ENCODE measurements around the gene RBM15B. TPM values are rescaled to one million over a fixed set of nuclear protein-coding genes. Genes with fewer than 3 reads are reported as not detected.

Gene RBM15B
- total and polyA plus RNA-seq, 9 of the 15 experiments (the other 6 are each of a cell fraction or from before 2014, with no cell fraction given) = 1.8 to 21.0 (median 10.5) TPM

DNA sequence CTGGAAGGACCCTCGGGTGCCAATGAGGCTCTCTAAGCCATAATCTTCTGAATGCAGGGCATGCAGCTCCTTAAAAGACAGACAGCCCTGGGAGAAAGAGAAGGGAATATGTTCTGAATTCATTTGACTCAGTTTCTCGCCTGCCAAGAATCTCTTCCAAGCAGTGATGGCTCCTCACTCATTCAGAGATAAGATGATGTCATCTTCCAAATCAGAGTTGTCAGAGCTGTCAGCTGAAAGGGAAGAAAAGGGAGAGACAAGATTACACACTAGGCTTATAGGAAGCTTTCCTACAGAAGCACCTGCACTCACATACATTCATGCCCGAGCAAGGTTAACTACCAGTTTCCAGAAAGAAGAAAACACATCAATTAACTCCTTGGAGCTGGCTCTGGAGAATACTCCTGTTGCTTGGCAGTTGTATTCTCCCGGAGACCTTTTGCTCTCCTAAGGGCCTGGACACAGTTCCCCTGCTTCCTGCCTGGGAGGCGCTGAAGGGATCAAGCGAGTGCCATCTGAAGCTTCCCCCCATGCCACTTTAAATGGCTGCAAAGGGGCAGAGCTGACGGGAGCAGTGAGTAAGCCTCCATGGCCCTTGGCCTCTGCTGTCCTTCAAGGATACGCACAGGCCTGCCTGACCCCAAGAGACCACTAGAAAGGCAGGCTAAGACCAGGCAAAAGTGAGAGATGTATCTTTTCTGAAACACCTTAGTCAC, 7.7 kb downstream of the RBM15B start:
- no peak for FAIRE-seq
- in situ Hi-C loops (cut with MboI) = no loop called here
- intact Hi-C loops (cut with micrococcal nuclease) = no loop called here

DNA sequence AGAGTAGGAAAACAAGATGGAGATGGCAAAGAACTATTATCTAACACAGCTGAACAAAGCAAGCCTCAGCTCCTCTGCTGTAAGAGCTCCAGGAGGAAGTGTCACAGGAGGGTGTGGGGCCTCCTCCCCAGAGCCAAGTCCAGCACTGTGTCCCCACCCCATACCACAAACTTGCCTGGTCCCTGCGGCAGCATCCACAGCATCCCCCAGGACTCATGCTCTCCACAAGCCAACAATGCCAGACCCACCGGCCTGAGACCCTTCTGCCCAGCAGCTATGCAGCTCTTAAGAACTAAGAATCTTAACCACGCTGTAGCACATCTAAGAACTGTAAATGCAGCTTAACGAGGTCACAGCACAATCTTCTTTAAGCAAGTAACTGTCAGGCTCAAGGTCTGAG, 9.1 kb downstream of the RBM15B start:
- in situ Hi-C loops (cut with MboI) (no loop called here), intact Hi-C loops (cut with micrococcal nuclease) (no loop called here)
- peaks cover 5% of the 10 kb centered on the region; the same call in 1 of the 3 replicates for H3K79me2 ChIP-seq (ENCODE audit: control insufficient read depth, insufficient read depth, low read length)
- H3K36me3 ChIP-seq (ENCODE audit: control insufficient read depth, insufficient read depth, low read length) = peaks cover 85% of the 10 kb centered on the region; the same call in 2 of the 3 replicates
- H2AFZ ChIP-seq (ENCODE audit: low read depth, low read length) = no peak overlapping the region
- H3K9ac ChIP-seq (ENCODE audit: insufficient read depth in 1 of 2, low read depth in 2 of 2, low read length in 2 of 2) = peak overlapping the region in 1 of 2 experiments; percentile 26; a peak in 1 of 4 replicates
- H3K9me1 ChIP-seq (ENCODE audit: control insufficient read depth, insufficient read depth, low read length) = no peaks in the 10 kb centered on the region
- no peak for ATAC-seq
- H3K27ac ChIP-seq (ENCODE audit: extremely low read depth, low read depth, low read length) = no peak overlapping the region
- ChIA-PET CTCF (ENCODE audit: low intra/inter-chr PET ratio) (no interaction called here), POLR2A (no interaction called here)
- no peak for FAIRE-seq
- no peaks in the 10 kb centered on the region; a peak in 1 of 5 replicates for H3K4me1 ChIP-seq (replicated peaks in 1 of 2; ENCODE audit: control insufficient read depth in 2 of 2, insufficient read depth in 2 of 2, low read length in 2 of 2)
- 75% methylated on average over 4 of the region's 4 CpGs for WGBS (ENCODE audit: insufficient coverage, low coverage, missing lambda C conversion rate)
- no peaks in the 10 kb centered on the region for H3K9me3 ChIP-seq (replicated peaks; ENCODE audit: control insufficient read depth, insufficient read depth, low read depth, low read length)
- DNase-seq (ENCODE audit: extremely low read depth in 1 of 4, low spot score in 3 of 4) = no peak
- H3K4me3 ChIP-seq = no peak overlapping the region
- H3K4me2 ChIP-seq (ENCODE audit: insufficient read depth, low read length) = no peak overlapping the region
- 0 out of 2 replicates have a peak, but pooled peaks cover 11% of the 10 kb centered on the region for H4K20me1 ChIP-seq (replicated peaks; ENCODE audit: control insufficient read depth, insufficient read depth, low read length)
- H3K27me3 ChIP-seq (ENCODE audit: control insufficient read depth in 2 of 2, insufficient read depth in 2 of 2, low read length in 2 of 2) = no peaks in the 10 kb centered on the region
- BruUV-seq (replicated peaks) = no TSS peak
- TF ChIP-seq ZFPM2 (CRISPR knock-in tag; IDR thresholded peaks at IDR 0.05) = no peak
- TF ChIP-seq JUND (IDR thresholded peaks at IDR 0.05; ENCODE audit: borderline replicate concordance, low read depth, low read length) = no peak
- TF ChIP-seq JUND (tag; IDR thresholded peaks at IDR 0.05; ENCODE audit: borderline replicate concordance, low read depth, low read length) = no peak
- no peak for TF ChIP-seq RAD51 (IDR thresholded peaks at IDR 0.05; ENCODE audit: borderline replicate concordance, low read depth)
- TF ChIP-seq ZBTB8A (IDR thresholded peaks at IDR 0.05; ENCODE audit: partially characterized antibody) = no peak
- TF ChIP-seq ZNF431 (CRISPR knock-in tag; IDR thresholded peaks at IDR 0.05) = no peak
- no peak for TF ChIP-seq ZC3H4 (CRISPR knock-in tag; IDR thresholded peaks at IDR 0.05; ENCODE audit: borderline replicate concordance)
- TF ChIP-seq TAL1 (IDR thresholded peaks at IDR 0.05) = no peak
- TF ChIP-seq TFAM (CRISPR knock-in tag; conservative IDR thresholded peaks at IDR 0.05) = no peak
- TF ChIP-seq SMAD2 (IDR thresholded peaks at IDR 0.05; ENCODE audit: low read depth, low read length) = no peak
- no peak for TF ChIP-seq ZNF57 (CRISPR knock-in tag; IDR thresholded peaks at IDR 0.05)
- TF ChIP-seq ARNT (IDR thresholded peaks at IDR 0.05) = no peak

More for the DNA sequence above, 7.7 kb downstream of the RBM15B start:
- Histone ChIP-seq H3K27me3 (ENCODE audit: control insufficient read depth in 2 of 2, insufficient read depth in 2 of 2, low read length in 2 of 2) (no peaks in the 10 kb centered on the region), H3K79me2 (ENCODE audit: control insufficient read depth, insufficient read depth, low read length) (peaks cover 19% of the 10 kb centered on the region), H3K9me1 (ENCODE audit: control insufficient read depth, insufficient read depth, low read length) (peaks cover 3% of the 10 kb centered on the region), H4K20me1 (replicated peaks; ENCODE audit: control insufficient read depth, insufficient read depth, low read length) (peaks cover 14% of the 10 kb centered on the region; the same call in 1 of the 2 replicates), H3K9me3 (replicated peaks; ENCODE audit: control insufficient read depth, insufficient read depth, low read depth, low read length) (no peaks in the 10 kb centered on the region), H3K4me2 (ENCODE audit: insufficient read depth, low read length) (no peak overlapping the region), H3K4me3 (no peak overlapping the region), H2AFZ (ENCODE audit: low read depth, low read length) (no peak overlapping the region), H3K9ac (ENCODE audit: insufficient read depth in 1 of 2, low read depth in 2 of 2, low read length in 2 of 2) (no peak overlapping the region), H3K4me1 (replicated peaks in 1 of 2; ENCODE audit: control insufficient read depth in 2 of 2, insufficient read depth in 2 of 2, low read length in 2 of 2) (peaks cover 0 to 5% of the 10 kb centered on the region in 2 experiments; a peak in 3 of 5 replicates), H3K27ac (ENCODE audit: extremely low read depth, low read depth, low read length) (no peak overlapping the region), H3K36me3 (ENCODE audit: control insufficient read depth, insufficient read depth, low read length) (peaks cover 88% of the 10 kb centered on the region; the same call in 2 of the 3 replicates)
- TF ChIP-seq, protein P1, sequence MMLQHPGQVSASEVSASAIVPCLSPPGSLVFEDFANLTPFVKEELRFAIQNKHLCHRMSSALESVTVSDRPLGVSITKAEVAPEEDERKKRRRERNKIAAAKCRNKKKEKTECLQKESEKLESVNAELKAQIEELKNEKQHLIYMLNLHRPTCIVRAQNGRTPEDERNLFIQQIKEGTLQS (IDR thresholded peaks at IDR 0.05) = peak; percentile 68
- TF ChIP-seq, protein P1 (CRISPR knock-in tag; conservative IDR thresholded peaks at IDR 0.05) = no peak
- TF ChIP-seq BCOR (IDR thresholded peaks at IDR 0.05) = no peak
- TF ChIP-seq ATF7 (IDR thresholded peaks at IDR 0.05) = peak; percentile 56; the same call in 1 of the 2 replicates
- BruUV-seq (replicated peaks) = no TSS peak
- ATAC-seq (no peak), DNase-seq (ENCODE audit: extremely low read depth in 1 of 4, low spot score in 3 of 4) (no peak)
- CTCF ChIA-PET (ENCODE audit: low intra/inter-chr PET ratio) = no interaction called here
- POLR2A ChIA-PET = interaction anchor here (0.6 kb wide), 1 partner anchor 17 kb away, joined by 3 read pairs; no protein-coding TSS in a partner anchor
- WGBS (ENCODE audit: insufficient coverage, low coverage, missing lambda C conversion rate) = 76% methylated on average over 8 of the region's 8 CpGs

Measured in K562 (cell line).